ENCODE data around the gene BTN1A1.

The BTN1A1 gene

GRCh38 chr6:26536571-26537159, 36.6 kb downstream of the BTN1A1 start:
- Histone ChIP-seq H3K79me2 (ENCODE audit: low read length) (peaks cover 20% of the 10 kb centered on the region), H3K27me3 (ENCODE audit: low read depth, low read length) (no peaks in the 10 kb centered on the region), H3K4me2 (ENCODE audit: low read length) (peak overlapping the region; percentile 71), H3K36me3 (replicated peaks; ENCODE audit: low read depth, low read length) (peaks cover 3% of the 10 kb centered on the region), H3K9me3 (ENCODE audit: insufficient read depth, low read length) (no peaks in the 10 kb centered on the region), H3K27ac (ENCODE audit: low read length) (peak overlapping the region; percentile 97), H3K4me1 (ENCODE audit: low read length) (peaks cover 27% of the 10 kb centered on the region), H4K20me1 (ENCODE audit: insufficient read depth, low read length) (no peaks in the 10 kb centered on the region), H3K9ac (ENCODE audit: low read length) (peak overlapping the region; percentile 82), H2AFZ (ENCODE audit: low read depth, low read length) (peak overlapping the region; percentile 58), H3K4me3 (ENCODE audit: low read length) (peak overlapping the region; percentile 83)
- TF ChIP-seq EZH2phosphoT487 (IDR thresholded peaks at IDR 0.05; ENCODE audit: low read depth) = no peak
- no peak for TF ChIP-seq CTCF (IDR thresholded peaks at IDR 0.05; ENCODE audit: low read depth, low read length)

GRCh38 chr6:26537160-26537845, 37.2 kb downstream of the BTN1A1 start:
- Histone ChIP-seq H2AFZ (ENCODE audit: low read depth, low read length) (peak overlapping the region; percentile 58), H3K4me2 (ENCODE audit: low read length) (peak overlapping the region; percentile 71), H3K9me3 (ENCODE audit: insufficient read depth, low read length) (no peaks in the 10 kb centered on the region), H3K4me3 (ENCODE audit: low read length) (peak overlapping the region; percentile 83), H3K27ac (ENCODE audit: low read length) (peak overlapping the region; percentile 97), H3K27me3 (ENCODE audit: low read depth, low read length) (no peaks in the 10 kb centered on the region), H3K9ac (ENCODE audit: low read length) (peak overlapping the region; percentile 82), H3K4me1 (ENCODE audit: low read length) (peaks cover 25% of the 10 kb centered on the region), H4K20me1 (ENCODE audit: insufficient read depth, low read length) (no peaks in the 10 kb centered on the region), H3K79me2 (ENCODE audit: low read length) (peaks cover 20% of the 10 kb centered on the region), H3K36me3 (replicated peaks; ENCODE audit: low read depth, low read length) (peaks cover 3% of the 10 kb centered on the region)
- no peak for TF ChIP-seq EZH2phosphoT487 (IDR thresholded peaks at IDR 0.05; ENCODE audit: low read depth)
- TF ChIP-seq CTCF (IDR thresholded peaks at IDR 0.05; ENCODE audit: low read depth, low read length) = no peak

GRCh38 chr6:26537846-26538571, 37.9 kb downstream of the BTN1A1 start, which contains the start of gene HMGN4:
Gene HMGN4 (plus strand): TSS chr6:26538366. CDS start chr6:26545207, 6,841 bp downstream.
- no peaks in the 10 kb centered on the region for H3K9me3 ChIP-seq (ENCODE audit: insufficient read depth, low read length)
- H2AFZ ChIP-seq (ENCODE audit: low read depth, low read length) = peak within 1 kb of the TSS; percentile 58; the same call in 1 of the 2 replicates
- H3K27me3 ChIP-seq (ENCODE audit: low read depth, low read length) = no peaks in the 10 kb centered on the region
- H3K79me2 ChIP-seq (ENCODE audit: low read length) = peaks cover 20% of the 10 kb centered on the region
- H3K4me2 ChIP-seq (ENCODE audit: low read length) = peak within 1 kb of the TSS; percentile 71
- H4K20me1 ChIP-seq (ENCODE audit: insufficient read depth, low read length) = no peaks in the 10 kb centered on the region
- peaks cover 8% of the 10 kb centered on the region for H3K36me3 ChIP-seq (replicated peaks; ENCODE audit: low read depth, low read length)
- peak within 1 kb of the TSS; percentile 82 for H3K9ac ChIP-seq (ENCODE audit: low read length)
- peak within 1 kb of the TSS; percentile 83 for H3K4me3 ChIP-seq (ENCODE audit: low read length)
- peak within 1 kb of the TSS; percentile 97 for H3K27ac ChIP-seq (ENCODE audit: low read length)
- TF ChIP-seq EZH2phosphoT487 (IDR thresholded peaks at IDR 0.05; ENCODE audit: low read depth) (no peak), CTCF (IDR thresholded peaks at IDR 0.05; ENCODE audit: low read depth, low read length) (no peak)
- peaks cover 21% of the 10 kb centered on the region for H3K4me1 ChIP-seq (ENCODE audit: low read length)

GRCh38 chr6:26538572-26538902, 38.4 kb downstream of the BTN1A1 start:
- Histone ChIP-seq H2AFZ (ENCODE audit: low read depth, low read length) (peak overlapping the region; percentile 23; the same call in 1 of the 2 replicates), H3K9me3 (ENCODE audit: insufficient read depth, low read length) (no peaks in the 10 kb centered on the region), H3K4me2 (ENCODE audit: low read length) (peak overlapping the region; percentile 71), H3K27me3 (ENCODE audit: low read depth, low read length) (no peaks in the 10 kb centered on the region), H3K4me3 (ENCODE audit: low read length) (peak overlapping the region; percentile 83), H3K9ac (ENCODE audit: low read length) (peak overlapping the region; percentile 82), H3K79me2 (ENCODE audit: low read length) (peaks cover 20% of the 10 kb centered on the region), H3K4me1 (ENCODE audit: low read length) (peaks cover 21% of the 10 kb centered on the region), H4K20me1 (ENCODE audit: insufficient read depth, low read length) (no peaks in the 10 kb centered on the region), H3K27ac (ENCODE audit: low read length) (peak overlapping the region; percentile 97), H3K36me3 (replicated peaks; ENCODE audit: low read depth, low read length) (peaks cover 9% of the 10 kb centered on the region)
- TF ChIP-seq CTCF (IDR thresholded peaks at IDR 0.05; ENCODE audit: low read depth, low read length) (no peak), EZH2phosphoT487 (IDR thresholded peaks at IDR 0.05; ENCODE audit: low read depth) (no peak)
